Lower leg skin (tissue), 3 donors: ENCODE measurements around the gene CHST12.

ENCODE experiments used
- CTCF ChIP-seq, 3 donors: fragments of 450-650 bp; IDR thresholded peaks; one replicate each; pipeline ENCODE4 v1.5.1; 2016; ENCODE audit warnings: antibody characterized with exemption in 3 of 3, mild to moderate bottlenecking in 3 of 3, moderate library complexity in 2 of 3
- POLR2A ChIP-seq, 2 donors: fragments of 450-650 bp; IDR thresholded peaks; one replicate each; pipeline ENCODE4 v1.6.1; 2016 to 2017; ENCODE audit warnings: antibody characterized with exemption in 2 of 2, mild to moderate bottlenecking in 1 of 2, moderate library complexity in 1 of 2

- TF ChIP-seq CTCF (IDR thresholded peaks at IDR 0.05) (no peak), POLR2A (IDR thresholded peaks at IDR 0.05) (no peak)
Observed at GRCh38 chr7:2495418-2496299, 92.2 kb downstream of the CHST12 start.
